ENCODE results near the gene SUSD3.

The SUSD3 gene

GRCh38 chr9:93079371-93079770 is 20.9 kb downstream of the SUSD3 start:
- no peak overlapping the region for H3K4me3 ChIP-seq (ENCODE audit: low read depth, low read length)
- TF ChIP-seq, protein P1, sequence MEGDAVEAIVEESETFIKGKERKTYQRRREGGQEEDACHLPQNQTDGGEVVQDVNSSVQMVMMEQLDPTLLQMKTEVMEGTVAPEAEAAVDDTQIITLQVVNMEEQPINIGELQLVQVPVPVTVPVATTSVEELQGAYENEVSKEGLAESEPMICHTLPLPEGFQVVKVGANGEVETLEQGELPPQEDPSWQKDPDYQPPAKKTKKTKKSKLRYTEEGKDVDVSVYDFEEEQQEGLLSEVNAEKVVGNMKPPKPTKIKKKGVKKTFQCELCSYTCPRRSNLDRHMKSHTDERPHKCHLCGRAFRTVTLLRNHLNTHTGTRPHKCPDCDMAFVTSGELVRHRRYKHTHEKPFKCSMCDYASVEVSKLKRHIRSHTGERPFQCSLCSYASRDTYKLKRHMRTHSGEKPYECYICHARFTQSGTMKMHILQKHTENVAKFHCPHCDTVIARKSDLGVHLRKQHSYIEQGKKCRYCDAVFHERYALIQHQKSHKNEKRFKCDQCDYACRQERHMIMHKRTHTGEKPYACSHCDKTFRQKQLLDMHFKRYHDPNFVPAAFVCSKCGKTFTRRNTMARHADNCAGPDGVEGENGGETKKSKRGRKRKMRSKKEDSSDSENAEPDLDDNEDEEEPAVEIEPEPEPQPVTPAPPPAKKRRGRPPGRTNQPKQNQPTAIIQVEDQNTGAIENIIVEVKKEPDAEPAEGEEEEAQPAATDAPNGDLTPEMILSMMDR (IDR thresholded peaks at IDR 0.05; ENCODE audit: low read depth, low read length): no peak

- H3K4me3 ChIP-seq (ENCODE audit: low read depth, low read length): no peak overlapping the region
- TF ChIP-seq, protein P1 (IDR thresholded peaks at IDR 0.05; ENCODE audit: low read depth, low read length): no peak
Measured at GRCh38 chr9:93080406-93080805, 21.9 kb downstream of the SUSD3 start.

DNA sequence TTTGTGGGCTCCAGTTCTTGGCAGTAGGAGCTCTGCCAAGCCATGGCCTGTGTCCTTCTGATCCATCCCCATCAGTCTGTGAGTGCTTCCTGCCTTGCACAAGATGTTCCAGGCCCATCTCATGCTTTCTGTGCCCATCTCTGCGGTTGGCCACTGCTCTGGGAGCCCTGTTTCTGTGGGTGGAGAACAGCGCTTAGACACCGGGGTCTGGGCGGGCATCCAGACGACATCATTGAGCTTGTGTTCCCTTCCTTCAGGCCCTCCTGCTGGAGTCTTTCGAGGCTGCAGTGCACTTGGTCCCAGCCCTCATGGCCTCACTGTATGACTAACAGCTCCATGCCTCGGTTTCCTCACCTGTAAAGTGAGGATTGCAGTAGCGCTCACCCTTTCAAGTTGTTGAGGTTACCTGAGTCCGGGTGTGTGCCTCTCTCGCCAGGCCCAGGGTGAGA is 22.6 kb downstream of the SUSD3 start:
- TF ChIP-seq, protein P1 (IDR thresholded peaks at IDR 0.05; ENCODE audit: low read depth, low read length): no peak
- no peak overlapping the region for H3K4me3 ChIP-seq (ENCODE audit: low read depth, low read length)

DNA sequence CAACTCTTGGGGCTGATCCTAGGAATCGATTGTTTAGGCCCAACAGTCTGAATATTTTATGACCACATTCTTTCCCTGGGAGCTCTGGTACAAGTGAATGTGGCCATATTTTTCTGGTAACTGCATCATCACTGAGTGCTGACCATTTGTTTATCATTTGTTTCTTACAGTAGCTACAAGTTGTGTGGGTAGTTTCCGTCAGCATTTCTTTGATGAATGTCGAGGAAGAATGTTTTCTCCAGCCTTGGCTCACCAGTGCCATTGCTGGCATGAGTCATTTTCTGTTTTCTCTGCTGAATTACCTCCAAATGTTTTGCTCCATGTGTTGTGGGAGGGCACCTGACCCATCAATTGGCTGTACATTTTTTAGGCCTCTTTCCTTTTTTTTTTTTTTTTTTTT is 23.4 kb downstream of the SUSD3 start:
- TF ChIP-seq, protein P1 (IDR thresholded peaks at IDR 0.05; ENCODE audit: low read depth, low read length): no peak
- H3K4me3 ChIP-seq (ENCODE audit: low read depth, low read length): no peak overlapping the region

DNA sequence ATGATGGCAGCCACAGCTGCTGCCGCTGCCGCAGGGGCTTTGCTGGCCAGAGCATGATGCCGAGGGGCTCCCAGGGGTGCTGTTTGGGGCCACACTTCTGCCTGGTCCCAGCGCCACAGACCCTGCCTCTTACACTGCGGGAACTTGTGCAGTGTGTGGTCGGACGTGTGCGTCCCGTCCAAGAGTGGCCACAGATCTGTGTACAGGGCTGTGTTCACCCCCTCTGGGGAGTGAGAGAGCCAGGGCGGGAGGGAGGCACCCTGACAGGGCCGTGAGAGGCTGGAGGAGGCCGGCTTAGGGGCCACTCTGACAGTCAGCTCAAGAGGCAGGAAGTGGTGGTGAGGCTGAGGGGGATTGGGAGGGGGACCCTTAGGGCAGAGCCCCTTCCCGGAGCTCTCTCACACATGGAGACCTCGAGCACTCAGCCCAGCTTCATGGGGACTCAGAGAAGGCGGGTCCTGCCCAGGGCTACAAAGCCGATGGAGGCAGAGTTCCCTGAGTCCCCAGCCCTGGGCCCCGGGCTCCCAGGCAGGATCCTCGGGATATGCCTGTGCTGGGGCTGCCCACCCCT is 24.4 kb downstream of the SUSD3 start:
- no peak overlapping the region for H3K4me3 ChIP-seq (ENCODE audit: low read depth, low read length)

DNA sequence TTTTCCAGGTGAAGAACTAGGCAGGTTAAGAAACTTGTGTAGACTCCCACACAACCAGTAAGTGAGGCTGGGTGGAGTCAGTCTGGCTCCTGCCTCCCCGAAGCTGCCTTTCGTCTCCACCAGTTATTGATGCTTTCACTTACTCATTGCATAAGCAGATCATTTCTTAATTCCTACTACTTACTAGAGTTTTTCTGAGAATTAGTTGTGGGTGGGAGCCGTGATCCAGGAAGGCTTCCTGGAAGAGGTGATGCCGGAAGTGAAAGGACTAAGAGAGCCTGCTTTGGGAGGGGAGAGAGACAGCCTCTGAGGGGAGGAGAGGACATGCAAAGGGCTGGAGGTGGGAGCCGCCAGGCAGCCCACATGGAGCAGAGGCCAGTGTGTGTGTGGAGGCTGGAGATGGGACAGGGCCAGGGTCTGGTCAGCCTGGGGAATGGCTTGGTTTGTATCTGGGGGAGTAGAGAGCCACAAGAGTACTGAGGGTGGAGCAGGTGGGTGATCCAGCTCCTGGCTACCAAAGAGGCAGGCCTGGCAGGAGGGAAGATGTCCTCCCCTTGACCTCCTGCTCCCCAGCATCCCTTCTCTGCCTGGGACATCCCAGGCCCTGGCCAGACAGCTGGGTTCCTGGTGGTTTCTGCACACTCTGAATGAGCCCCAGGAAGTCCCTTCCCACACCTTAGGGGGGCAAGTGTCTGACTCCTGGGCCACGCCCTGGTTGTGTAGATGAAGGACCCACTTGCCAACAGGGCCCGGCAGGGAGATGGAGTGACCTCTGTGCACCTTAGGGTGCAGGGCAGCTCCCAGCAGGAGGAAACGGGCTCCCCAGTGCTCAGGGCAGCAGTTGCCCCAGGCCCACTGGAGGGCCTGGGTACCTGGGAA is 25.3 kb downstream of the SUSD3 start:
- no peak overlapping the region for H3K4me3 ChIP-seq (ENCODE audit: low read depth, low read length)
- TF ChIP-seq, protein P1 (IDR thresholded peaks at IDR 0.05; ENCODE audit: low read depth, low read length): no peak

More for the DNA sequence above, 24.4 kb downstream of the SUSD3 start:
- TF ChIP-seq, protein P1 (IDR thresholded peaks at IDR 0.05; ENCODE audit: low read depth, low read length): no peak

DNA sequence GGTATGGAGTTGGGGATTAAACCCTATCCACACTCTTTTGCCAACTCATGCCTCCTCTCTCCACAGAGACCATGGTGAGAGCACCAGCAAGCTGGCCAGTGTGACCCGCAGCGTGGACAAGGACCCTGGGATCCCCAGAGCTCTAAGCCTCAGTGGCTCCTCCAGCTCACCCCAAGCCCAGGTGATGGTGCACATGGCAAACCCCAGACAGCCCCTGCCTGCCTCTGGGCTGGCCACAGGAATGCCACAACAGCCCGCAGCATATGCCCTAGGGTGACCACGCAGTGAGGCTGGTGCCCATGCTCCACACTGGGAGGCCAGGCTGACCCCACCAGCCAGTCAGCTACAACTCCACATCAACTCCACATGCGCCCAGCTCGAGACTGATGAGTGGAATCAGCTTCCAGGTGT is 26.0 kb downstream of the SUSD3 start:
- TF ChIP-seq, protein P1 (IDR thresholded peaks at IDR 0.05; ENCODE audit: low read depth, low read length): no peak

More for the DNA sequence above, 26.0 kb downstream of the SUSD3 start:
- no peak overlapping the region for H3K4me3 ChIP-seq (ENCODE audit: low read depth, low read length)
